OCI-LY1 (cell line): ENCODE measurements around the gene SYTL5.

Experiments
- H2AFZ ChIP-seq: fragments of 200-600 bp; sonication (generic), shearing (Covaris generic); 2 replicates; pipeline ENCODE4 v1.6.0; 2014; ENCODE audit warnings: antibody characterized with exemption, mild to moderate bottlenecking, low read length
- H3F3A ChIP-seq: fragments of 200-600 bp; sonication (generic), shearing (Covaris generic); 2 replicates; pipeline ENCODE4 v1.6.0; 2014; ENCODE audit warnings: mild to moderate bottlenecking, antibody characterized with exemption, low read length, moderate library complexity; ENCODE audit not compliant: insufficient read depth
- H3K27ac ChIP-seq: fragments of 200-600 bp; sonication (generic); 2 replicates; pipeline ENCODE4 v1.5.1; 2014; ENCODE audit warnings: low read length, mixed run types, mild to moderate bottlenecking, low read depth; ENCODE audit not compliant: poor library complexity, severe bottlenecking
- H3K27me3 ChIP-seq: fragments of 200-600 bp; sonication (generic); 2 replicates; pipeline ENCODE4 v1.6.0; 2014; ENCODE audit warnings: antibody characterized with exemption, mild to moderate bottlenecking, low read length, moderate library complexity; ENCODE audit not compliant: insufficient read depth
- H3K36me3 ChIP-seq: fragments of 200-600 bp; sonication (generic); 2 replicates; pipeline ENCODE4 v1.6.1; 2014; ENCODE audit warnings: mild to moderate bottlenecking, antibody characterized with exemption, low read length, moderate library complexity, mixed read lengths; ENCODE audit not compliant: insufficient read depth
- H3K4me1 ChIP-seq: fragments of 200-600 bp; sonication (generic); 2 replicates; pipeline ENCODE4 v1.5.1; 2014; ENCODE audit warnings: mild to moderate bottlenecking, low read length, moderate library complexity; ENCODE audit not compliant: insufficient read depth, severe bottlenecking
- H3K4me2 ChIP-seq: fragments of 200-600 bp; sonication (generic), shearing (Covaris generic); 2 replicates; pipeline ENCODE4 v1.6.1; 2014; ENCODE audit warnings: low read length
- H3K4me3 ChIP-seq: fragments of 200-600 bp; sonication (generic); 2 replicates; pipeline ENCODE4 v1.5.1; 2014; ENCODE audit warnings: low read length, low read depth, mild to moderate bottlenecking, mixed read lengths; ENCODE audit not compliant: poor library complexity, severe bottlenecking
- H3K79me2 ChIP-seq: fragments of 200-600 bp; shearing (Covaris generic); 2 replicates; pipeline ENCODE4 v1.6.1; 2016; ENCODE audit warnings: mixed run types, low read length, mixed read lengths; ENCODE audit not compliant: insufficient read depth
- H3K9ac ChIP-seq: fragments of 200-600 bp; sonication (generic), shearing (Covaris generic); 2 replicates; pipeline ENCODE4 v1.6.1; 2014; ENCODE audit warnings: mild to moderate bottlenecking, low read length, mixed read lengths
- H3K9me2 ChIP-seq: fragments of 200-600 bp; sonication (generic), shearing (Covaris generic); 2 replicates; pipeline ENCODE4 v1.6.1; 2014; ENCODE audit warnings: low read depth, mild to moderate bottlenecking, low read length, mixed read lengths
- H3K9me3 ChIP-seq: fragments of 200-600 bp; shearing (Covaris generic); 2 replicates; pipeline ENCODE4 v1.6.1; 2014; ENCODE audit warnings: low read length, mixed read lengths
- H4K20me1 ChIP-seq: fragments of 200-600 bp; sonication (generic), shearing (Covaris generic); 2 replicates; pipeline ENCODE4 v1.6.0; 2016; ENCODE audit warnings: mild to moderate bottlenecking, low read length; ENCODE audit not compliant: insufficient read depth
- CTCF ChIP-seq: fragments of 200-600 bp; sonication (generic), shearing (Covaris generic); IDR thresholded peaks from 2 replicates; pipeline ENCODE4 v1.5.1; 2017; ENCODE audit warnings: mild to moderate bottlenecking, antibody characterized with exemption, low read length, moderate library complexity, mixed read lengths
- EZH2 ChIP-seq: fragments of 200-600 bp; sonication (generic), shearing (Covaris generic); IDR thresholded peaks from 2 replicates; pipeline ENCODE4 v1.8.0; 2017; ENCODE audit warnings: borderline replicate concordance, mixed run types, mild to moderate bottlenecking, antibody characterized with exemption, low read length, moderate library complexity, mixed read lengths

Gene SYTL5

DNA sequence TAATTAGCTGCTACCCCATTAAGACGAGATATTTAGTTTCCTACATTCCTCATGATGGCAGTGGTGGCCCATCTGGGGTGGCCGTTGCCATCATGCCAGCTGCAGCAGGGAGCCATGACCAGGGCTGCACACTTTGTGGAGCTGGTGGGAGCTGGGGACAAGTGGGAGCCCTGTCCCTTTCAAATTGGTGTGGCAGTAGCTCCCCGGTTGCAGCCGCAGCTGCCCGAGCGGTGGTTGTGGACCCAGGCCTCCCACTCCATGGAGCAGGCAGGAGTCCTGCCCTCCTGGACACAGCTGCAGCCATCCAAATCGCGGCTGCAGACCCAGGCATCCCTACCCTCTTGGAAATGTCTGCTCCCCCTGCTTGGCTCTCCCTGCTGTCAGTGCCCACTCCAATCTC is 9.3 kb upstream of the SYTL5 start:
- Histone ChIP-seq H3K9me3 (no peaks in the 10 kb centered on the region), H3K79me2 (no peaks in the 10 kb centered on the region), H3K9ac (no peak overlapping the region), H2AFZ (no peak overlapping the region), H3K27ac (no peak overlapping the region), H3K36me3 (no peaks in the 10 kb centered on the region), H3K27me3 (no peaks in the 10 kb centered on the region), H3K4me3 (no peak overlapping the region), H3K4me2 (no peak overlapping the region), H3K4me1 (no peaks in the 10 kb centered on the region), H3K9me2 (no peaks in the 10 kb centered on the region), H3F3A (no peaks in the 10 kb centered on the region), H4K20me1 (no peaks in the 10 kb centered on the region)
- TF ChIP-seq CTCF (no peak), EZH2 (no peak)

GRCh38 chrX:37998586-37999262 is 7.6 kb upstream of the SYTL5 start:
- Histone ChIP-seq H3K9ac (no peak overlapping the region), H3K36me3 (no peaks in the 10 kb centered on the region), H3K79me2 (no peaks in the 10 kb centered on the region), H3K27me3 (no peaks in the 10 kb centered on the region), H3K9me3 (no peaks in the 10 kb centered on the region), H3K27ac (no peak overlapping the region), H3K9me2 (no peaks in the 10 kb centered on the region), H3K4me2 (no peak overlapping the region), H2AFZ (no peak overlapping the region), H4K20me1 (no peaks in the 10 kb centered on the region), H3K4me3 (no peak overlapping the region), H3K4me1 (no peaks in the 10 kb centered on the region), H3F3A (no peaks in the 10 kb centered on the region)
- TF ChIP-seq CTCF, result no peak
- TF ChIP-seq EZH2, result no peak

DNA sequence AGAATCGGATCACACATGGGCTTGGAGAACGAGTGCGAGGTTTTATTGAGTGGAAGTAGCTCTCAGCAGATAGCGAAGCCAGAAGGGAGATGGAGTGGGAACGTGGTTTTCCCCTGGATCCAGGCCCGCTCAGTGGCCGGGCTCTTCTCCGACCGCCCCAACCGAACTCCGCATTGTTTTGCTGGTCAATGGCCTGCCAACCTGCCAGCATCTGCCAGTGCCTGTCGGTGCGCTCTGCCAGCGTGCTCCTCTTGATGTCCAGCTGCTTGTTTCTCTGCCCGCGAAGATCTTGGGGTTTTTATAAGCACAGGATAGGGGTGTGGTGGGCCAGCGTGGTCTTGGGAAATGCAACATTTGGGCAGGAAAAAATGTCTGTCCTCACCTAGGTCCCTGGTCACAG is 5.6 kb upstream of the SYTL5 start:
- TF ChIP-seq CTCF (no peak), EZH2 (no peak)
- H4K20me1 ChIP-seq, result no peaks in the 10 kb centered on the region
- H3K27me3 ChIP-seq, result no peaks in the 10 kb centered on the region
- H2AFZ ChIP-seq, result no peak overlapping the region
- no peaks in the 10 kb centered on the region for H3K9me3 ChIP-seq
- no peak overlapping the region for H3K4me3 ChIP-seq
- no peaks in the 10 kb centered on the region for H3K79me2 ChIP-seq
- no peaks in the 10 kb centered on the region for H3K4me1 ChIP-seq
- no peaks in the 10 kb centered on the region for H3K36me3 ChIP-seq
- H3K27ac ChIP-seq, result no peak overlapping the region
- H3K4me2 ChIP-seq, result no peak overlapping the region
- H3K9me2 ChIP-seq, result no peaks in the 10 kb centered on the region
- no peak overlapping the region for H3K9ac ChIP-seq
- H3F3A ChIP-seq, result no peaks in the 10 kb centered on the region
